Caki2 (cell line): Measurements from ENCODE around the gene NUP188. TPM values are rescaled to one million over a fixed set of nuclear protein-coding genes. Genes with fewer than 3 reads are reported as not detected.
"Not testable (repeated sequence)": the region's sequence is repeated elsewhere in the genome, so short reads cannot be mapped to it uniquely, and the experiment has no call there.

Experiments used
- DNase-seq: peaks from one replicate; pipeline ENCODE4 v3.0.0-alpha.2; 2015; ENCODE audit warnings: low read depth
- in situ Hi-C: cut with HindIII; loops from 2 replicates; pipeline ENCODE4 v1.10.0; 2016; ENCODE audit warnings: low sequenced_read_pairs, low pct_unique_long_range_greater_than_20kb, mixed read lengths
- total RNA-seq: library from RNA; depleted of rRNA; stranded (reverse); fragments of >200 nt; shearing (Covaris generic); gene quantifications from 2 replicates; pipeline ENCODE4 v1.2.3, GENCODE V29; 2014; ENCODE audit warnings: low replicate concordance; rRNA removed

Gene NUP188
- total RNA-seq, 1 experiment from 2014 or later, result 22.3 TPM

- DNase-seq, in situ Hi-C loops: not testable (repeated sequence)
Observed at GRCh38 chr9:129035838-129036237, 88.3 kb downstream of the NUP188 start.

- in situ Hi-C loops, result no loop called here
- peak; percentile 99 for DNase-seq
Observed at GRCh38 chr9:129036241-129036922, 88.9 kb downstream of the NUP188 start, which contains the start of gene MIGA2. Gene MIGA2 (plus strand): TSS chr9:129036626. CDS start chr9:129040595, 3,969 bp downstream.

GRCh38 chr9:129036923-129037766 is 89.6 kb downstream of the NUP188 start:
- in situ Hi-C loops, result no loop called here
- no peak for DNase-seq

- no peak for DNase-seq
- in situ Hi-C loops, result no loop called here
Observed at GRCh38 chr9:129037767-129038098, 90.2 kb downstream of the NUP188 start.

GRCh38 chr9:129038109-129038852 is 90.8 kb downstream of the NUP188 start:
- DNase-seq, result no peak
- in situ Hi-C loops, result no loop called here

GRCh38 chr9:129040113-129040643 is 92.7 kb downstream of the NUP188 start:
- no peak for DNase-seq
- in situ Hi-C loops, result no loop called here

GRCh38 chr9:129042016-129042415 is 94.5 kb downstream of the NUP188 start:
- in situ Hi-C loops, result no loop called here
- no peak for DNase-seq

- no peak for DNase-seq
Observed at GRCh38 chr9:129052592-129052991, 105.1 kb downstream of the NUP188 start.

GRCh38 chr9:129053020-129053419 is 105.5 kb downstream of the NUP188 start:
- in situ Hi-C loops, result no loop called here

More at GRCh38 chr9:129052592-129052991, 105.1 kb downstream of the NUP188 start:
- in situ Hi-C loops, result no loop called here

GRCh38 chr9:129054163-129054851 is 106.8 kb downstream of the NUP188 start:
- no peak for DNase-seq

More at GRCh38 chr9:129053020-129053419, 105.5 kb downstream of the NUP188 start:
- DNase-seq, result no peak

More at GRCh38 chr9:129054163-129054851, 106.8 kb downstream of the NUP188 start:
- in situ Hi-C loops, result no loop called here

Other genes with a start within 250 kb of the NUP188 start
- 9.3 and 10.9 TPM in 2 replicates for gene PKN3, start 245.2 kb upstream of the NUP188 start, total RNA-seq
- 57.7 and 81.5 TPM in 2 replicates for gene ZDHHC12, start 223.6 kb upstream of the NUP188 start, total RNA-seq
- 4.7 and 16.5 TPM in 2 replicates for gene ZER1, start 175.8 kb upstream of the NUP188 start, total RNA-seq
- gene TBC1D13, start 160.4 kb upstream of the NUP188 start, total RNA-seq, result 2.4 and 3.9 TPM in 2 replicates
- 15.5 and 28.4 TPM in 2 replicates for gene ENDOG, start 129.2 kb upstream of the NUP188 start, total RNA-seq
- 25.0 and 31.7 TPM in 2 replicates for gene SPOUT1, start 117.9 kb upstream of the NUP188 start, total RNA-seq
- 11.2 and 24.2 TPM in 2 replicates for gene KYAT1, start 65.7 kb upstream of the NUP188 start, total RNA-seq
- gene LRRC8A, start 65.6 kb upstream of the NUP188 start, total RNA-seq, result 16.0 and 25.9 TPM in 2 replicates
- not detected in 2 replicates for gene PHYHD1, start 26.7 kb upstream of the NUP188 start, total RNA-seq
- 25.6 and 28.3 TPM in 2 replicates for gene DOLK, start 96 bp upstream of the NUP188 start, total RNA-seq
- gene SH3GLB2, start 80.6 kb downstream of the NUP188 start, total RNA-seq, result 60.5 and 64.1 TPM in 2 replicates
- 3.5 and 10.1 TPM in 2 replicates for gene MIGA2, start 88.9 kb downstream of the NUP188 start, total RNA-seq
- 10.7 and 12.2 TPM in 2 replicates for gene DOLPP1, start 133.4 kb downstream of the NUP188 start, total RNA-seq
- 14.7 and 19.2 TPM in 2 replicates for gene CRAT, start 163.1 kb downstream of the NUP188 start, total RNA-seq
- 138 and 155 TPM in 2 replicates for gene PTPA, start 163.7 kb downstream of the NUP188 start, total RNA-seq
- gene IER5L, start 230.6 kb downstream of the NUP188 start, total RNA-seq, result 73.3 and 76.4 TPM in 2 replicates